Bronchial epithelial cell (primary cell): ENCODE measurements around the gene CLEC20A. TPM values are rescaled to one million over a fixed set of nuclear protein-coding genes. Genes with fewer than 3 reads are reported as not detected.

Experiments used
- DNase-seq: peaks from one replicate; pipeline ENCODE4 v3.0.0-alpha.2; 2010; ENCODE audit warnings: low read depth
- FAIRE-seq: peaks from 2 replicates; lab custom pipeline; 2011; peaks lifted over from hg19 to GRCh38; lab: Jason Lieb, UNC
- H3K27me3 ChIP-seq: 2 replicates; pipeline ENCODE4 v1.5.1; 2011; ENCODE audit warnings: low read length; ENCODE audit not compliant: control insufficient read depth, insufficient read depth
- H3K36me3 ChIP-seq: 2 replicates; pipeline ENCODE4 v1.5.1; 2011; ENCODE audit warnings: low read length; ENCODE audit not compliant: control insufficient read depth, insufficient read depth
- H3K4me3 ChIP-seq: 2 replicates; pipeline ENCODE4 v1.5.1; 2011; ENCODE audit warnings: mild to moderate bottlenecking, low read depth, low read length, control low read depth
- total RNA-seq: library from RNA; depleted of rRNA; stranded (reverse); fragments of >200 nt; gene quantifications from 2 replicates; pipeline ENCODE4 v1.2.1, GENCODE V29; 2014
- TF ChIP-seq, protein P1 (sequence below): IDR thresholded peaks from 2 replicates; pipeline ENCODE4 v1.5.1; 2011; ENCODE audit warnings: mild to moderate bottlenecking, moderate library complexity, low read length, control low read depth, inconsistent platforms; ENCODE audit not compliant: insufficient read depth, severe bottlenecking

Gene CLEC20A
- total RNA-seq, 1 donor from 2014 or later: not detected

DNA sequence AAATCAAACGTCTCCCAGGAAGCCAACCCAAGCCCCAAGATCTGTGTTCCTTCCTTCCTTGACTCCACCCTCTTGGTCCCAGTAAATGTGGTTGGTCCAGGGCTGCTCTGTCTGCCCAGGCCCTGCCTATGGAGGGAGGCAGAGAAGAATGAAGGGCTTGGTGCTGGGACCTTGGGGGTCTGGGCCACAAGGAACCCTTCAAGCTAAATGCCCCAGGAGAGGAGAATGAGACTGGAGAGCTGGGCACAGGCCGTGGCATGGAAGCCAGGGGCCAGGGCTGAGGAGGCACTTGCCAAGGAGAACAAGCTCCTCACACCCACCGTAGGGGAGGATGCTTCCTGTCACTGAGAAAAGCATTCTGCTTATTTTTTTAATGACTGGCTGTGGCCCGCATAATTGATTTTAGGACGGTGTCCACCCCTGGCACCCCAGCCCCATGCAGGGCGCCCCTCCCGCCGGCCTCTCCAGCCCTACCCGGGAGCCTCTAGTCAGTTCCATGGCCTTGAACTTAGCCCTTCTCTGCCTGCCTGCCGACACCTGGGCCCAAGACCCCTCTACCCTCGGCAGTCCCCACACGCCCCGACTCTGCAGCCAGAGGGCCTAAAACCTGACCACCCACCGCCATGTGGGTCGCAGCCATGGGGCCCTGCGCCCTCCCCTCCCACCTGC is 889 bp downstream of the CLEC20A start:
- TF ChIP-seq, protein P1, sequence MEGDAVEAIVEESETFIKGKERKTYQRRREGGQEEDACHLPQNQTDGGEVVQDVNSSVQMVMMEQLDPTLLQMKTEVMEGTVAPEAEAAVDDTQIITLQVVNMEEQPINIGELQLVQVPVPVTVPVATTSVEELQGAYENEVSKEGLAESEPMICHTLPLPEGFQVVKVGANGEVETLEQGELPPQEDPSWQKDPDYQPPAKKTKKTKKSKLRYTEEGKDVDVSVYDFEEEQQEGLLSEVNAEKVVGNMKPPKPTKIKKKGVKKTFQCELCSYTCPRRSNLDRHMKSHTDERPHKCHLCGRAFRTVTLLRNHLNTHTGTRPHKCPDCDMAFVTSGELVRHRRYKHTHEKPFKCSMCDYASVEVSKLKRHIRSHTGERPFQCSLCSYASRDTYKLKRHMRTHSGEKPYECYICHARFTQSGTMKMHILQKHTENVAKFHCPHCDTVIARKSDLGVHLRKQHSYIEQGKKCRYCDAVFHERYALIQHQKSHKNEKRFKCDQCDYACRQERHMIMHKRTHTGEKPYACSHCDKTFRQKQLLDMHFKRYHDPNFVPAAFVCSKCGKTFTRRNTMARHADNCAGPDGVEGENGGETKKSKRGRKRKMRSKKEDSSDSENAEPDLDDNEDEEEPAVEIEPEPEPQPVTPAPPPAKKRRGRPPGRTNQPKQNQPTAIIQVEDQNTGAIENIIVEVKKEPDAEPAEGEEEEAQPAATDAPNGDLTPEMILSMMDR: no peak
- no peak overlapping the region for H3K4me3 ChIP-seq
- H3K36me3 ChIP-seq: no peaks in the 10 kb centered on the region
- H3K27me3 ChIP-seq: peaks cover 1% of the 10 kb centered on the region
- DNase-seq (no peak), FAIRE-seq (no peak)

DNA sequence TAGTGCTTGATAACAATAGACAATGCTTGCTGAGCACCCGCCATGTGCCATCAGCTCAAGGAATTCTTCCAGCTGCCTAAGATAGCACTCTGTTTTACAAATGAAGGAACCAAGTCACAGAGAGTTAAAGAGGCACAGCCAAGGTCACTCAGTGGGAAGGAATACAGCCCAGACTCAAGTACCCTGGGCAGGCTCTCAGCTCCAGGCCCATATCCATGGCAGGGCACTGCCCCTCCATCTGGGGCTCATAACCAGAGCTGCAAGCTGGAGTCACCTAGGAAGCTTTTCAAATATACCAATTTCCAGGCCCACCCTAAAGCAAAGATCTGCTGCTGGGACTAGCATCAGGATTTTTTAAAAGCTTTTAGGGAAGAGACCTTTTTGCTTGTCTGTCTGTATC is 1.6 kb downstream of the CLEC20A start:
- Histone ChIP-seq H3K4me3 (no peak overlapping the region), H3K36me3 (no peaks in the 10 kb centered on the region), H3K27me3 (peaks cover 1% of the 10 kb centered on the region)
- no peak for DNase-seq
- TF ChIP-seq, protein P1: no peak
- no peak for FAIRE-seq

DNA sequence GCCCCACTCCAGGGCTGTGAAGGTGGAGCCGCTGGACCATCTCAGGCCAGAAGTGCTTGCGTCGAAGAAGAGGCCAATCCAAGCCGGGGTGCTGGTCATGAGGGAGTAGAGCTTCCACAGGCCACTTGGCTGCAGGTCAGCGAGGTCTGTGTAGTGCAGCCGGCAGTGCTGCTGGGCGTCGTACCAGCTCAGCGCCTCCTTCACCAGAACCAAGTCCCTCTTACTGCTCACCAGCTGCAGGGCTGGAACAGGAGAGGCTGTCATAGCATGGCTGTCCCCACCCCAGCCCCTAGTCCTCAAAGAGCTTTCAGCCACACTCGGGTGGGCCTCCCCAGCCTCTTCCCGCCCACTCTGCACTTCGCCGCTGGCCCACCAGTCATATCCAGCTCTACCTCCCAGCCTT is 2.2 kb downstream of the CLEC20A start:
- no peak for FAIRE-seq
- no peak overlapping the region for H3K4me3 ChIP-seq
- DNase-seq: no peak
- peaks cover 1% of the 10 kb centered on the region for H3K27me3 ChIP-seq
- TF ChIP-seq, protein P1: no peak
- H3K36me3 ChIP-seq: no peaks in the 10 kb centered on the region

DNA sequence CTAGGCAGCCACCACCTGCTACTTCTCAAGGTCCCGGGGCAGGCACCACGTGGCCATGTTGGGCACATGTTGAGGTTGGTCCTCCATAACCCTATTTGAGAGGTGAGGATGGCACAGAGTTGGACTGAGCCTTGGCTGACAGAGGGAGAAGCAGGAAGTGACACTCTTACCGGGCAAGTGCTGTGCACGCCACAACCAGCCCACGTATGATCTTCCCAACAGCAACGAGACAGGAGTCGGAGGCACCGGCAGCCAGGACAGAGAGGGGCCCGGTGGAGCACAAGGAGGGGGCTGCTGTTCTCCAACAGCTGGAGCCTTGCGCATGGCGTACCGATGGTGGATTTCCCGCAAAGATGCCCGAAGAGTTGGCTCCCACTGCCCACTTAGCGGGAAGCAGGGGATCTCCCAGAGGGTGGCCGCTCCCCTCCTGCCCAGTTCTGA is 3.4 kb downstream of the CLEC20A start:
- peaks cover 1% of the 10 kb centered on the region for H3K27me3 ChIP-seq
- TF ChIP-seq, protein P1: no peak
- no peaks in the 10 kb centered on the region for H3K36me3 ChIP-seq
- no peak for DNase-seq
- no peak for FAIRE-seq
- no peak overlapping the region for H3K4me3 ChIP-seq

DNA sequence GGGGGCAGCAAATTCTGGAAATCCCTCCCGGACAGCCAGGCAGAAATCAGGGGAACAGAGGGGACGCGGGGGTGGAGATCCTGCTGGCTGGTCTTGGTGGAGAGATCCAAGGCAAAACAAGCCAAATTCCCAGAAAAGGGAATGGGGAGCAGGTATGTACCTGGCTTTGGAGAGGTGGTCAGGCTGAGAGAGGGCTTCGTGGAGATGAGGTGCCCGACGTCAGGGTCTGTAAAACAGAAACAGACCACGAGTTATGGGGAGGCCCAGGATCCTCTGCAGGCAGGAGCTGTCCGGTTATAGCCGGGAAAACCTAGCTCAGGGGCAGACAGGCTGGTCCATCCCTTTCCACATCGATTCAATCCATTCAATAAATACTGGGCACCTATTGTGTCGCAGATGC is 4.4 kb downstream of the CLEC20A start:
- no peak overlapping the region for H3K4me3 ChIP-seq
- H3K36me3 ChIP-seq: no peaks in the 10 kb centered on the region
- FAIRE-seq (no peak), DNase-seq (no peak)
- TF ChIP-seq, protein P1: no peak
- H3K27me3 ChIP-seq: no peaks in the 10 kb centered on the region

DNA sequence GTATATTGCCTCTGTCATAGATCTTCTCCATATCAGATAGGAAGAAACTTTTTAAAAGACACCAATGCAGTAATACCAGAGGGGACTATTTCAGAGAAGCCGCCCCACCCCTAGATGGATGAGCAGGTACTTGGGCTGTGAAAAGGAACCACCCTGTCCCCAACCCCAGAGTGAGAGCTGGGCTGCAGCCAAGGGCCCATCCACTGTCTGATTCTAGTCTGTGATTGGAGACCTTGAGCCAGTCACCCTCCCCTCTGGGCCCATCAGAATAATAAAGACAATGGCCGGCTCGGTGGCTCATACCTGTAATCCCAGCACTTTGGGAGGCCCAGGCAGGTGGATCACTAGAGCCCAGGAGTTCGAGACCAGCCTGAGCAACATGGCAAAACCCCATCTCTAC is 5.0 kb downstream of the CLEC20A start:
- Histone ChIP-seq H3K4me3 (no peak overlapping the region), H3K36me3 (no peaks in the 10 kb centered on the region), H3K27me3 (no peaks in the 10 kb centered on the region)
- DNase-seq (no peak), FAIRE-seq (no peak)
- TF ChIP-seq, protein P1: no peak
